Heart left ventricle (tissue), 13 donors: ENCODE data around the gene ASPSCR1.

Source experiments
- CTCF ChIP-seq, 12 donors: fragments of 200-600 bp; sonication (generic) in 4 of 12; IDR thresholded peaks; one replicate each; pipeline versions ENCODE4 v1.5.0 to v1.8.0; 2018 to 2022; ENCODE audit warnings: antibody characterized with exemption in 12 of 12, mild to moderate bottlenecking in 5 of 12
- POLR2A ChIP-seq, 2 donors: fragments of 450-650 bp; IDR thresholded peaks; one replicate each; pipeline ENCODE4 v1.6.1; 2017; ENCODE audit warnings: antibody characterized with exemption in 2 of 2, mild to moderate bottlenecking in 2 of 2, moderate library complexity in 2 of 2
- donor health status: ischemic (EF 13 %, LVEDD 7.1; RV severe dilation, severe dysfunction).
- donor health status: DM: no; HTN: yes; CAD: no.
- donor health status: DM: no; HTN: no; CAD: no.
- donor health status: ischemic (EF 25% LVEDD 6.9; RV normal size, moderate dysfunction).
- donor health status: ischemic (EF 25% LVEDD 5.7; RV mildly dilated, moderate dysfunction).
- donor health status: ischemic (EF 35%, LVEDD 5.7; RV mildly dilated, moderate dysfunction).
- donor health status: nonischemic (EF 11% LVEDD 7.7; RV severe dilation, severe dysfunction).
- donor health status: DM: yes; HTN: yes; CAD: no.
- donor health status: PGD.
- donor health status: ischemic (EF 29% LVEDD 5.4; RV normal size, mild dysfunction).
- donor health status: nonischemic (EF 23%, LVEDD 6.1; RV moderate dilation, normal function).

DNA sequence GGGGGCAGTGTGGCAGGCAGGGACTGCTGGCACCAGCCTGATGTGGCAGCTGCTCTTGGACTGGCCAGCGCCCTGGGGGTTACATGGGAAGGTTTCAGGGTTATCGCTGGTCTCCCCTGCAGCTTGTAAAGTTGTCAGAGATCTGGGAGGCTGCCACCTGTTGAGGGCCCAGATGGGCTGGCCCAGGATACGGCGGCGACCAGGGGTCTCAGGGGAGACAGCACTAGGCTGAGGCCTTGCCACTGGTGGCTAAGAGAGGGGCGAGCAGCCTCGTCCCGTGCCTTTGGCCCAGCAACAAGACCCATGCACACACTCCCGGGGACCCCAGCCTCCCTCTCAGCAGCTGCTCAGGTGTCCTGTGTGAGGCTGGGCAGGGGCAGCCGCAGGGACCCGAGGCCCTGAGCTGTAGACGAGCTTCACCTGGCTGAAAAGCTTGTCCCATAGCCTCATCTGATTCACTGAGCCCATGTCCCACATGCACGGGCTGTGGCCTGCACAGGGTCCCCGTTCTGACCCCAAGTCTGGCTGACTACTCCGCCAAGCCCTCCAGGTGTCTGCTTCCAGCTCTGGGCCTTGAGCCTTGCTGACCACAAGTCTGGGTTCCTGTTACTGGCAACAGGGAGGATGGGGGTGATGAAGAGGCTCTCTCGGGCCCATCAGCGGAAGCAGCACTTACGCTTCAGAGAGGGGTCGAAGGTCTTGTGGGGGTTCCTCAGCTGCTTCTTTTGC, 82.0 kb downstream of the ASPSCR1 start:
- TF ChIP-seq CTCF (IDR thresholded peaks at IDR 0.05) = no peak
- no peak for TF ChIP-seq POLR2A (IDR thresholded peaks at IDR 0.05)
